HepG2 (cell line): Measurements from ENCODE around the gene CHRNB2. TPM values are rescaled to one million over a fixed set of nuclear protein-coding genes. Genes with fewer than 3 reads are reported as not detected.

Experiments
- ARNT ChIP-seq: fragments of 450-650 bp; IDR thresholded peaks from 2 replicates; pipeline ENCODE4 v1.6.1; 2017
- ASH2L ChIP-seq: fragments of 300-600, 200-600 bp; sonication (generic); IDR thresholded peaks from 2 replicates; pipeline ENCODE4 v1.7.0; 2017; ENCODE audit warnings: low read depth, mild to moderate bottlenecking, moderate library complexity, mixed read lengths, low read length; ENCODE audit not compliant: insufficient read length
- FOXC1 ChIP-seq: sonication (generic); formaldehyde crosslinking; IDR thresholded peaks from 2 replicates; pipeline ENCODE4 v1.8.0; 2022; ENCODE audit warnings: mild to moderate bottlenecking, missing genetic modification reagents, borderline replicate concordance
- HINFP ChIP-seq: sonication (generic); formaldehyde crosslinking; IDR thresholded peaks from 2 replicates; pipeline ENCODE4 v1.4.0; 2020; ENCODE audit warnings: low read depth, mild to moderate bottlenecking, missing genetic modification reagents
- MXI1 ChIP-seq: IDR thresholded peaks from 3 replicates; pipeline ENCODE4 v1.6.1; 2012; ENCODE audit warnings: low read depth, low read length, inconsistent platforms, borderline replicate concordance
- NAIF1 ChIP-seq: sonication (generic); formaldehyde crosslinking; IDR thresholded peaks from 2 replicates; pipeline ENCODE4 v1.5.0; 2020; ENCODE audit warnings: mild to moderate bottlenecking, missing genetic modification reagents, borderline replicate concordance
- RARG ChIP-seq: sonication (generic); formaldehyde crosslinking; IDR thresholded peaks from 2 replicates; pipeline ENCODE4 v1.4.0; 2020; ENCODE audit warnings: low read depth, mild to moderate bottlenecking, missing genetic modification reagents
- SIX1 ChIP-seq: sonication (generic); formaldehyde crosslinking; IDR thresholded peaks from 2 replicates; pipeline ENCODE4 v1.4.0; 2020; ENCODE audit warnings: missing genetic modification reagents, borderline replicate concordance
- SRF ChIP-seq: IDR thresholded peaks from 2 replicates; pipeline ENCODE4 v1.6.1; 2011; ENCODE audit warnings: mild to moderate bottlenecking, low read depth, low read length, moderate library complexity
- ZBTB7A ChIP-seq: sonication (generic); formaldehyde crosslinking; IDR thresholded peaks from 2 replicates; pipeline ENCODE4 v1.8.0; 2022; ENCODE audit warnings: mild to moderate bottlenecking, missing genetic modification reagents
- ZNF10 ChIP-seq: sonication (generic); formaldehyde crosslinking; IDR thresholded peaks from 2 replicates; pipeline ENCODE4 v1.4.0; 2020; ENCODE audit warnings: mild to moderate bottlenecking, low read depth, missing genetic modification reagents, borderline replicate concordance
- ZNF235 ChIP-seq: sonication (generic); formaldehyde crosslinking; IDR thresholded peaks from 2 replicates; pipeline ENCODE4 v1.8.1; 2023; ENCODE audit warnings: mild to moderate bottlenecking, missing genetic modification reagents, borderline replicate concordance
- ZNF30 ChIP-seq: sonication (generic); formaldehyde crosslinking; IDR thresholded peaks from 2 replicates; pipeline ENCODE4 v1.5.0; 2020; ENCODE audit warnings: mild to moderate bottlenecking, missing genetic modification reagents
- ZNF605 ChIP-seq: sonication (generic); formaldehyde crosslinking; IDR thresholded peaks from 2 replicates; pipeline ENCODE4 v1.8.0; 2022; ENCODE audit warnings: mild to moderate bottlenecking, missing genetic modification reagents
- ZNF850 ChIP-seq: sonication (generic); formaldehyde crosslinking; conservative IDR thresholded peaks from 2 replicates; pipeline ENCODE4 v1.9.0; 2021; ENCODE audit warnings: mild to moderate bottlenecking, missing genetic modification reagents
- polyA plus RNA-seq, 8 experiments: library from polyadenylated mRNA; depleted of rRNA in 3 of 8; stranded (reverse) in 7 of 8; unstranded in 1 of 8; fragments of >200 nt; fragmentation: Illumina TruSeq in 4 of 8; extraction: Trizol in 4 of 8; gene quantifications; 2 replicates each; pipeline versions ENCODE4 v1.2.1 to v1.2.3, GENCODE V29; 2011 to 2016; ENCODE audit warnings: low read depth in 4 of 8, missing spikeins in 1 of 8, mixed read lengths in 1 of 8; ENCODE audit not compliant: insufficient read depth in 1 of 8
- total RNA-seq, 5 experiments: library from RNA; depleted of rRNA; stranded (reverse); fragments of >200 nt; fragmentation: Illumina TruSeq; extraction: Trizol; gene quantifications; 2 replicates each; pipeline ENCODE4 v1.2.3, GENCODE V29; 2016; ENCODE audit warnings: low read depth in 1 of 5
- TF ChIP-seq, protein P1 (sequence below): sonication (generic); formaldehyde crosslinking; IDR thresholded peaks from 2 replicates; pipeline ENCODE4 v1.5.0; 2020; ENCODE audit warnings: missing genetic modification reagents
- TF ChIP-seq, protein P2 (sequence below): sonication (generic); formaldehyde crosslinking; IDR thresholded peaks from 2 replicates; pipeline ENCODE4 v1.8.0; 2022; ENCODE audit warnings: missing genetic modification reagents, low read depth, mild to moderate bottlenecking, borderline replicate concordance
- TF ChIP-seq, protein P3 (sequence below): sonication (generic); formaldehyde crosslinking; IDR thresholded peaks from 2 replicates; pipeline ENCODE4 v1.5.1; 2020; ENCODE audit warnings: missing genetic modification reagents, mild to moderate bottlenecking, borderline replicate concordance
- TF ChIP-seq, protein P4 (sequence below): sonication (generic); formaldehyde crosslinking; IDR thresholded peaks from 2 replicates; pipeline ENCODE4 v1.4.0; 2020; ENCODE audit warnings: missing genetic modification reagents
- TF ChIP-seq, protein P5 (sequence below): sonication (generic); formaldehyde crosslinking; IDR thresholded peaks from 2 replicates; pipeline ENCODE4 v1.8.0; 2022; ENCODE audit warnings: mild to moderate bottlenecking, missing genetic modification reagents, borderline replicate concordance

CHRNB2 gene
- total and polyA plus RNA-seq, 2 of the 13 experiments (the other 11 are each of a cell fraction or from before 2014, with no cell fraction given), result 0.03 to 0.07 TPM

DNA sequence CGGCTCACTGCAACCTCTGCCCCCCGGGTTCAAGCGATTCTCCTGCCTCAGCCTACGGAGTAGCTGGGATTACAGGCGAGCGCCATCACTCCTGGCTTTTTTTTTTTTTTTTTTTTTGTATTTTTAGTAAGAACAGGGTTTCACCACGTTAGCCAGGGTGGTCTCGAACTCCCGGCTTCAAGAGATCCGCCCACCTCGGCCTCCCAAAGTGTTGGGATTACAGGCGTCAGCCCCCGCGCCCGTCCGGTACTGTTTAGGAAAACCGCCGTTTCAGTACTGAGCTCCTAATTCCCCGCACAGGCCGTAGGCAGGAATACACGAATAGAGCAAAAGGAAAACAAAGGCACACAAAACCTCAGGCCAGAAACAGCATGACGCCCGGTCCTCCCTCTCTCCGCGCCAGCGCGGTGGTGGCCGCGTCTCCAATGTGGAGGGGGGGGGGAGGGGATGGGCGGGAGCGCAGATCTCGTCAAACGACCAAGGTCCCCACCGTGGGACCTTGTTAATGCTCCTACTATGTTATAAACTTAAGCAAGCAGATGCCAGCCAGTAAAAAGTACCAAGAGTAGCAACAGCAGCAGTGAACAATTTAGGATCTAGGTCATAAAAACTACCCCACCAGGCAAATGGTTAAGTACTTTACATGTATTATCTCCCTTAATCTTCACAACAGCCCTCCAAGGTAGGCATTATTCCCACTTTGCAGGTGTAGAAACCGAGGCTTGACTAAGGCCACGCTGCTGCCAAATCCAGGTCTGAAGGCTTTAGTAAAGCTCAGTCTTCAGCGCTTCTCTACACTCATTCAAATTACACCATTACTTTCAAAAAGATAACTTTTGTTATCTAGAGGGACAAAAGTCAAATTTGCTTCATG lies 41.1 kb downstream of the CHRNB2 start (continued):
- TF ChIP-seq, protein P1, sequence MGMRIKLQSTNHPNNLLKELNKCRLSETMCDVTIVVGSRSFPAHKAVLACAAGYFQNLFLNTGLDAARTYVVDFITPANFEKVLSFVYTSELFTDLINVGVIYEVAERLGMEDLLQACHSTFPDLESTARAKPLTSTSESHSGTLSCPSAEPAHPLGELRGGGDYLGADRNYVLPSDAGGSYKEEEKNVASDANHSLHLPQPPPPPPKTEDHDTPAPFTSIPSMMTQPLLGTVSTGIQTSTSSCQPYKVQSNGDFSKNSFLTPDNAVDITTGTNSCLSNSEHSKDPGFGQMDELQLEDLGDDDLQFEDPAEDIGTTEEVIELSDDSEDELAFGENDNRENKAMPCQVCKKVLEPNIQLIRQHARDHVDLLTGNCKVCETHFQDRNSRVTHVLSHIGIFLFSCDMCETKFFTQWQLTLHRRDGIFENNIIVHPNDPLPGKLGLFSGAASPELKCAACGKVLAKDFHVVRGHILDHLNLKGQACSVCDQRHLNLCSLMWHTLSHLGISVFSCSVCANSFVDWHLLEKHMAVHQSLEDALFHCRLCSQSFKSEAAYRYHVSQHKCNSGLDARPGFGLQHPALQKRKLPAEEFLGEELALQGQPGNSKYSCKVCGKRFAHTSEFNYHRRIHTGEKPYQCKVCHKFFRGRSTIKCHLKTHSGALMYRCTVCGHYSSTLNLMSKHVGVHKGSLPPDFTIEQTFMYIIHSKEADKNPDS, result no peak
- TF ChIP-seq SRF (no peak), HINFP (CRISPR knock-in tag) (no peak), MXI1 (peak; percentile 48; the same call in 1 of the 3 replicates), FOXC1 (CRISPR knock-in tag) (no peak), ZBTB7A (CRISPR knock-in tag) (no peak), NAIF1 (CRISPR knock-in tag) (0 out of 2 replicates have a peak, but pooled peaks have one; percentile 61), ZNF30 (CRISPR knock-in tag) (no peak), ZNF10 (CRISPR knock-in tag) (no peak), ARNT (no peak), ASH2L (peak; percentile 24), ZNF605 (CRISPR knock-in tag) (no peak), SIX1 (CRISPR knock-in tag) (no peak), ZNF850 (CRISPR knock-in tag) (no peak), RARG (CRISPR knock-in tag) (no peak), ZNF235 (CRISPR knock-in tag) (no peak)
- TF ChIP-seq, protein P2, sequence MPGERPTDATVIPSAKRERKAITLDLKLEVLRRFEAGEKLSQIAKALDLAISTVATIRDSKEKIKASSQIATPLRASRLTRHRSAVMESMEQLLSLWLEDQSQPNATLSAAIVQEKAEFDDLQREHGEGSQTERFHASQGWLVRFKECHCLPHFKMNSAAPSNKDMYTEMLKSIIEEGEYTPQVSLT (CRISPR knock-in tag), result no peak
- TF ChIP-seq, protein P3, sequence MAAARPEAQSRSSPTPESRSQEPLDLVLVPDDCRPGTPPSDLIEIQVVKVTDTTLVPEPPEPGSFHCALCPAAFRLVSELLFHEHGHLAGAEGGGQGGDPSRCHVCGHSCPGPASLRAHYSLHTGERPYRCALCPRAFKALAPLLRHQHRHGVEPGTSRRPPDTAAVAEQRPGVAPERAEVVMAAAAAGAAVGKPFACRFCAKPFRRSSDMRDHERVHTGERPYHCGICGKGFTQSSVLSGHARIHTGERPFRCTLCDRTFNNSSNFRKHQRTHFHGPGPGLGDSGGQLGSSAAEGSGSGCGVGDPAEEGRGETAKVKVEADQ (CRISPR knock-in tag), result no peak
- TF ChIP-seq, protein P4, sequence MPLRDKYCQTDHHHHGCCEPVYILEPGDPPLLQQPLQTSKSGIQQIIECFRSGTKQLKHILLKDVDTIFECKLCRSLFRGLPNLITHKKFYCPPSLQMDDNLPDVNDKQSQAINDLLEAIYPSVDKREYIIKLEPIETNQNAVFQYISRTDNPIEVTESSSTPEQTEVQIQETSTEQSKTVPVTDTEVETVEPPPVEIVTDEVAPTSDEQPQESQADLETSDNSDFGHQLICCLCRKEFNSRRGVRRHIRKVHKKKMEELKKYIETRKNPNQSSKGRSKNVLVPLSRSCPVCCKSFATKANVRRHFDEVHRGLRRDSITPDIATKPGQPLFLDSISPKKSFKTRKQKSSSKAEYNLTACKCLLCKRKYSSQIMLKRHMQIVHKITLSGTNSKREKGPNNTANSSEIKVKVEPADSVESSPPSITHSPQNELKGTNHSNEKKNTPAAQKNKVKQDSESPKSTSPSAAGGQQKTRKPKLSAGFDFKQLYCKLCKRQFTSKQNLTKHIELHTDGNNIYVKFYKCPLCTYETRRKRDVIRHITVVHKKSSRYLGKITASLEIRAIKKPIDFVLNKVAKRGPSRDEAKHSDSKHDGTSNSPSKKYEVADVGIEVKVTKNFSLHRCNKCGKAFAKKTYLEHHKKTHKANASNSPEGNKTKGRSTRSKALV (CRISPR knock-in tag), result no peak
- TF ChIP-seq, protein P5, sequence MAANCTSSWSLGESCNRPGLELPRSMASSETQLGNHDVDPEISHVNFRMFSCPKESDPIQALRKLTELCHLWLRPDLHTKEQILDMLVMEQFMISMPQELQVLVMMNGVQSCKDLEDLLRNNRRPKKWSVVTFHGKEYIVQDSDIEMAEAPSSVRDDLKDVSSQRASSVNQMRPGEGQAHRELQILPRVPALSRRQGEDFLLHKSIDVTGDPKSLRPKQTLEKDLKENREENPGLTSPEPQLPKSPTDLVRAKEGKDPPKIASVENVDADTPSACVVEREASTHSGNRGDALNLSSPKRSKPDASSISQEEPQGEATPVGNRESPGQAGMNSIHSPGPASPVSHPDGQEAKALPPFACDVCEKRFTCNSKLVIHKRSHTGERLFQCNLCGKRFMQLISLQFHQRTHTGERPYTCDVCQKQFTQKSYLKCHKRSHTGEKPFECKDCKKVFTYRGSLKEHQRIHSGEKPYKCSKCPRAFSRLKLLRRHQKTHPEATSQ, result no peak
